Smooth muscle cell (in vitro differentiated cells): ENCODE measurements around the gene CKB. TPM values are rescaled to one million over a fixed set of nuclear protein-coding genes. Genes with fewer than 3 reads are reported as not detected.

ENCODE experiments used
- DNase-seq: peaks from one replicate; lab custom pipeline; 2025; ENCODE audit not compliant: unreplicated experiment; lab: John Stamatoyannopoulos, UW
- H2AFZ ChIP-seq: fragments of 200-600 bp; sonication (generic); 2 replicates; pipeline ENCODE4 v1.6.0; 2016; ENCODE audit warnings: antibody characterized with exemption, low read depth, mild to moderate bottlenecking
- H3F3A ChIP-seq: fragments of 200-600 bp; sonication (generic); 2 replicates; pipeline ENCODE4 v1.6.0; 2017; ENCODE audit warnings: antibody characterized with exemption, low read depth
- H3K27ac ChIP-seq: fragments of 200-600 bp; sonication (generic); 2 replicates; pipeline ENCODE4 v1.5.1; 2016; ENCODE audit warnings: low read depth, mild to moderate bottlenecking
- H3K27me3 ChIP-seq: fragments of 200-600 bp; sonication (generic); 2 replicates; pipeline ENCODE4 v1.6.1; 2016; ENCODE audit warnings: low read depth, mild to moderate bottlenecking
- H3K36me3 ChIP-seq: fragments of 200-600 bp; sonication (generic); 2 replicates; pipeline ENCODE4 v1.5.1; 2016; ENCODE audit warnings: low read depth
- H3K4me1 ChIP-seq: fragments of 200-600 bp; sonication (generic); 2 replicates; pipeline ENCODE4 v1.5.1; 2016; ENCODE audit warnings: low read depth
- H3K4me2 ChIP-seq: fragments of 200-600 bp; sonication (generic); 2 replicates; pipeline ENCODE4 v1.6.0; 2016; ENCODE audit warnings: mild to moderate bottlenecking
- H3K4me3 ChIP-seq: fragments of 200-600 bp; sonication (generic); 2 replicates; pipeline ENCODE4 v1.5.1; 2016; ENCODE audit warnings: mild to moderate bottlenecking
- H3K79me2 ChIP-seq: fragments of 200-600 bp; sonication (generic); 2 replicates; pipeline ENCODE4 v1.6.0; 2016; ENCODE audit warnings: low read depth, mild to moderate bottlenecking
- H3K9ac ChIP-seq: fragments of 200-600 bp; sonication (generic); 2 replicates; pipeline ENCODE4 v1.6.0; 2016; ENCODE audit warnings: low read depth
- H3K9me3 ChIP-seq: fragments of 200-600 bp; sonication (generic); replicated peaks from 2 replicates; pipeline ENCODE4 v1.5.1; 2016; ENCODE audit warnings: low read depth
- H4K20me1 ChIP-seq: fragments of 200-600 bp; sonication (generic); 2 replicates; pipeline ENCODE4 v1.6.0; 2016; ENCODE audit warnings: low read depth
- CTCF ChIP-seq: fragments of 200-600 bp; sonication (generic); IDR thresholded peaks from 2 replicates; pipeline ENCODE4 v1.5.1; 2017; ENCODE audit warnings: borderline replicate concordance, mild to moderate bottlenecking, antibody characterized with exemption; ENCODE audit not compliant: insufficient read depth, poor library complexity, severe bottlenecking
- WGBS: methylation state at CpG from one replicate; pipeline ENCODE4 v1.1.7; 2016; ENCODE audit warnings: low lambda C conversion rate; 5-methylcytosine and 5-hydroxymethylcytosine counted together
- polyA plus RNA-seq: library from polyadenylated mRNA; unstranded; fragments of >200 nt; fragmentation: Nextera tagmentation; extraction: Ambion mirVana; gene quantifications from 2 replicates; pipeline ENCODE4 v1.2.1, GENCODE V29; 2016
- total RNA-seq: library from RNA; depleted of rRNA; stranded (reverse); fragments of >200 nt; gene quantifications from 2 replicates; pipeline ENCODE4 v1.2.3, GENCODE V29; 2014

CKB gene
- total and polyA plus RNA-seq, 2 experiments from 2014 or later, result 25.7 to 62.9 TPM

- no peaks in the 10 kb centered on the region for H3F3A ChIP-seq
- DNase-seq, result no peak
- no peak overlapping the region for H3K4me3 ChIP-seq
- no peaks in the 10 kb centered on the region for H3K79me2 ChIP-seq
- no peak overlapping the region for H2AFZ ChIP-seq
- H3K36me3 ChIP-seq, result no peaks in the 10 kb centered on the region
- H3K4me2 ChIP-seq, result no peak overlapping the region
- WGBS, result 86% methylated on average over 22 of the region's 27 CpGs
- H3K9ac ChIP-seq, result no peak overlapping the region
- no peak overlapping the region for H3K27ac ChIP-seq
- peaks cover 15% of the 10 kb centered on the region for H4K20me1 ChIP-seq
- no peaks in the 10 kb centered on the region for H3K27me3 ChIP-seq
- no peaks in the 10 kb centered on the region for H3K9me3 ChIP-seq
- peaks cover 22% of the 10 kb centered on the region for H3K4me1 ChIP-seq
- no peak for TF ChIP-seq CTCF
Observed at GRCh38 chr14:103545915-103546651, 23.5 kb upstream of the CKB start.

- Histone ChIP-seq H3F3A (peaks cover under 1% of the 10 kb centered on the region), H3K9ac (no peak overlapping the region), H3K4me1 (peaks cover 25% of the 10 kb centered on the region), H3K27me3 (no peaks in the 10 kb centered on the region), H3K9me3 (no peaks in the 10 kb centered on the region), H4K20me1 (peaks cover 15% of the 10 kb centered on the region), H3K79me2 (no peaks in the 10 kb centered on the region), H3K27ac (no peak overlapping the region), H2AFZ (no peak overlapping the region), H3K36me3 (no peaks in the 10 kb centered on the region), H3K4me3 (no peak overlapping the region), H3K4me2 (no peak overlapping the region)
- DNase-seq, result no peak
- 92% methylated on average over 29 of the region's 29 CpGs for WGBS
- no peak for TF ChIP-seq CTCF
Observed at GRCh38 chr14:103545219-103545914, 22.7 kb upstream of the CKB start.

- Histone ChIP-seq H3K36me3 (no peaks in the 10 kb centered on the region), H3K27me3 (no peaks in the 10 kb centered on the region), H3K79me2 (no peaks in the 10 kb centered on the region), H3K4me2 (no peak overlapping the region), H3K27ac (no peak overlapping the region), H4K20me1 (peaks cover 15% of the 10 kb centered on the region), H2AFZ (no peak overlapping the region), H3K4me3 (no peak overlapping the region), H3K9me3 (no peaks in the 10 kb centered on the region), H3K9ac (no peak overlapping the region), H3F3A (peaks cover 4% of the 10 kb centered on the region), H3K4me1 (peaks cover 25% of the 10 kb centered on the region)
- TF ChIP-seq CTCF, result no peak
- 88% methylated on average over 31 of the region's 35 CpGs for WGBS
- no peak for DNase-seq
Observed at GRCh38 chr14:103544388-103545218, 22.0 kb upstream of the CKB start.
